HG02938 (cell line): ENCODE measurements around the gene BTBD9.

Experiments
- ATAC-seq: cut with Tn5 transposase; IDR thresholded peaks from one replicate; pipeline ENCODE4 v1.9.1; 2021; ENCODE audit warnings: mild to moderate bottlenecking, moderate library complexity; ENCODE audit not compliant: unreplicated experiment

The BTBD9 gene

DNA sequence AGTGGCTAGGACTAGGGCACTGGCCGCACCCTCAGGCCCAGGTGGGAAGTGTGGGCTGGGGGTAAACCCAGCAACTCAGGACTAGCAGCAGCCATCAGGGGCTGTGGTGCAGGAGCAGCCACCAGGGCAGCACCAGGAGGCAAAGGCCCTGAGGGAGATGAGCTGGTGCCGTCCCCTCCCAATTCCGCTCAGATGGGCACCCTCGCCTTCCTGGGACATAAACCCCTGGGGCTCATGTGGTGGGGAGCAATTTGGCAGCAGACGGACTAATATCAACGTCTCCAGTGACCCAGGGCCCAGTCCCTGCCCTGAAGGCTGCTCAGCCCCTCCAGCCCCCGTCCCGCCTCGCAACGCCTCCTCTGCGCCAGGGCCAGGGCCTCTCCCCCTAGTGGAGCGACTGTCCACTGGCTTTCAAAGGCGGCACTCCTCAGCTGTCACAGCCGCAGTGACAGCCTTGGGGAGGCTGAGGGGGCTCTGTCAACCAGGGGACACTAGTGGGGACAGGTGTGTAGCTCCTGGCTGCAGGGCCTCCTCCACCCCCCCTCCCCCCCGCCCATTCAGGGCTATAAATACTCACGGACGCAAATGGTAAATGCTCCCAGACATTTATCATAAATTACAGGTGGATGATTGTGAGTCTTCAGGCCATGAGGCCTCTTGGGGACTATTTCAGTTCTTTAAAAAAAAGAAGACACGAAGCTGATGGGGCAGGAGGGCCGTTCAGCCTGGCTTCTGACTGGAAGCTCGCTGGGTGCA is 470.3 kb downstream of the BTBD9 start:
- no peak for ATAC-seq

DNA sequence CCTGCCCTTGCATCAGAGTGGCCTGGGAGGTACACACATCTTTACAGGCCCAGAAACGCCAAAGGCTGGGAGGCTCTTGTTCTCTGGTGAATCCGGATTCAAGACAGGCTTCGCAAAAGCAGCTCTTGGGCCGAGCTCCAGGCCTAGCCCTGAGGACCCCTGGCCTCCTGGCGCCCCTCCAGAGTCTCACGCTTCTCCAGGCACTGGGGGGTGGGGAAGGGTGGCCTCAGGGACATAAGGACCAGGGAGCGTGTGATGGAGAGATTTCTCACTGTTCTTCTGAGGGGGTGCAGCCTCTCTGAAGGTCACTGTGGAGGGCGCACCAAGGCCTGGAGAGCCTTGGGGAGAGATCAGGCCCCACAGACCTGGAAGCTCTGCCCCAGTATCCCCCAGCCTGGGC is 471.0 kb downstream of the BTBD9 start:
- no peak for ATAC-seq

DNA sequence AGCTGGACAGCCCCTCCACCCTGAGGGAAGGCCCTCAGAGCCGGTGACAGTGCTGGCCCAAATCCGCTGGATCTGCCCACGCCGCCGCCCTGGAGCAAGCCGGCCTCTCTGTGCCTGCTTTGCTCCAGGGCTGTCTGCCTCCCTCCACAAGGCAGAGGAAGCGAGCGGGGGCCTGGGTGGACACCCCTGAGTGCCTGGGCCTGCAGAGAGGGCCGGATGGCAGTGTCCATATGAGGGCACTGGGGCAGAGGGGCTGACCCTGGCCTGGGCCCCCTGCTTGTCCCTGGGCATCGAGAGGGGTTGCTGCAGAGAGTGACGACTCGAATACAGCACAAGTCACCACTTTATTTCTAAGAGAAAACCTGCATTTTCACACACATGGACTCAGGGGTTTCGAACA is 471.6 kb downstream of the BTBD9 start:
- ATAC-seq: no peak

DNA sequence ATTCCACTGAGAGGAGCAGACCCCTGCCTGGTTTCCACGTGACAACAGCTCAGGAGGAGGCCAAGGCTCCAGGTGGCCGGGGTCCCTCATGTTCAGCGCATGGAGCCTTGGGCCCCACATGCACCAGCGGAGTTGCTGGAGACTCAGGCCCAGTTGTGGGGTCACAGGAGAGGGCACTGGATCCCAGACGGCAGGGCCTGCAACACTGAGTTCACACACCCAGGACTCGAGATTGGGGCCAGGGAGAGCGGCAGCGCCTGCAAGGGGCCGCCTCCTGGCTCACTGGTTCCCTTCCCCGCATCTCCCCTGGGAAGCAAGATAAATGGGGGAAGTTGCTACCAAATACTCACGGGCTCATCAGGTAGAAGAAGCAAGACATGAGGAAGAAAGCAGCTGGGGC is 472.1 kb downstream of the BTBD9 start:
- no peak for ATAC-seq

DNA sequence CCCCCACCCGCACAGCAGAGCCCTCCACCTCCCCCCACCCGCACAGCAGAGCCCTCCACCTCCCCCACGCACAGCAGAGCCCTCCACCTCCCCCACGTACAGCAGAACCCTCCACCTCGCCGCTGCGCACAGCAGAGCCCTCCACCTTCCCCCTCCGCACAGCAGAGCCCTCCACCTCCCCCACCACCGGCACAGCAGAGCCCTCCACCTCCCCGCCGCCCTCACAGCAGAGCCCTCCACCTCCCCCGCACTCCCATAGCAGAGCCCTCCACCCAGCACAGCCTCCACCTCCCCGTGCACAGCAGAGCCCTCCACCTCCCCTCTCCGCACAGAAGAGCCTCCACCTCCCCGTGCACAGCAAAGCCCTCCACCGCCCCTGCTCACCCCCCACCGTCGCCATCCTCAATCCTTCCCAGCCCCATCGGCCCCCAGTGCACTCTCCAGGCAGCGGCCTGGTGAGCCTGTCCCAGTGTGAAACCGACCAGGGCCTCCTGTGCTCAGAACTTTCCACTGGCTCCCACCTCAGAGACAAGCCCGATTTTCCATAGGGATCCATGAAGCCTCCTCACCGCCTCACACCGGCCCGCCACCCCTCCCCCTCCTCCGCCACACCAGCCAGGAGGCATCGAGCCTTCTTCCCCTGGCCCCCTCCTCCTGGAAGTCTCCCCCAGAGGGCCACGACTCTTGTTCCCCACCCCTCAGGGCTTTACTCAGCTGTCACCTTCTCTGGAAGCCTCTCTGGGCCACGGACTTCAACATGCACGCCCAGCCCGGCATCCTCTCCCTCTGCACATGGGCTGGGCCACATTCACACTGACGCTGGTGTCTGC is 473.1 kb downstream of the BTBD9 start:
- ATAC-seq: no peak

DNA sequence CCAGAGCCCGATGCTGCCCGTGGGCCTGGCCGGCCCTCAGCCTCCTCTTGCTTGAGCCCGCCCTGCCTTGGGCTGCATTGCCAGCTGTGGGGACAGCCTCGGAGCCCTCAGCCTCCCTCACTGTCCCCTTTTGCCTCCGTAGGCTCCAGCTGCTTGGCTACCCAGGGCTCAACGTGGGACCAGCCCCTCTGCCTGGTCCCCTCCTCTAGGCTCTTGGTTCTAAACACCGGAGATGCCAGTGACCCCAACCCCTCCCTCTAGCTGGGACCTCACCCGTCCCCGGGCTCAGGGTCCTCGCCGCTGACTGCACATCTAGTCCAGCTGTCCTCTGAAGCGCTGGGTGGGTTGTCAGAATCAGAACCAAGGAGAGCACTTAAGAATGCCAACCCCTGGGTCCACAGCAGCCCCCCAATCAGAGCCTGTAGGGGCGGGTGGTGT is 475.0 kb downstream of the BTBD9 start:
- no peak for ATAC-seq

DNA sequence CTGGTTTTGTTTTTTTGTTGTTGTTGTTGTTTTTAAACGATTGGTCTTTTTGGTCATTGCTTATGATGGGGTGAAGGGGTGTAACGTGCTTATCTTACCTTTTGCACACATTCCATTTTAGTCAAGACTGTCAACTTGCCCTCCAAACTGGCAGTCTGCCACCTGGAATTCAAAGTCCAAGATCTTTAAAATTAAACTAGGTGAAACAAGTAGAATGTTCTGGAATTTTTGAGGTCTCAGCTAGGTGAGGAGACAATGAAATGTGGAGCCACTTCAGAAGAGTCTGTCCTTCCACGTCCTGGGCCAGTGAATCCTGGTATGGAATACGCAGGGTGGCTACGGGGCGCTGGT is 475.6 kb downstream of the BTBD9 start:
- ATAC-seq: no peak

DNA sequence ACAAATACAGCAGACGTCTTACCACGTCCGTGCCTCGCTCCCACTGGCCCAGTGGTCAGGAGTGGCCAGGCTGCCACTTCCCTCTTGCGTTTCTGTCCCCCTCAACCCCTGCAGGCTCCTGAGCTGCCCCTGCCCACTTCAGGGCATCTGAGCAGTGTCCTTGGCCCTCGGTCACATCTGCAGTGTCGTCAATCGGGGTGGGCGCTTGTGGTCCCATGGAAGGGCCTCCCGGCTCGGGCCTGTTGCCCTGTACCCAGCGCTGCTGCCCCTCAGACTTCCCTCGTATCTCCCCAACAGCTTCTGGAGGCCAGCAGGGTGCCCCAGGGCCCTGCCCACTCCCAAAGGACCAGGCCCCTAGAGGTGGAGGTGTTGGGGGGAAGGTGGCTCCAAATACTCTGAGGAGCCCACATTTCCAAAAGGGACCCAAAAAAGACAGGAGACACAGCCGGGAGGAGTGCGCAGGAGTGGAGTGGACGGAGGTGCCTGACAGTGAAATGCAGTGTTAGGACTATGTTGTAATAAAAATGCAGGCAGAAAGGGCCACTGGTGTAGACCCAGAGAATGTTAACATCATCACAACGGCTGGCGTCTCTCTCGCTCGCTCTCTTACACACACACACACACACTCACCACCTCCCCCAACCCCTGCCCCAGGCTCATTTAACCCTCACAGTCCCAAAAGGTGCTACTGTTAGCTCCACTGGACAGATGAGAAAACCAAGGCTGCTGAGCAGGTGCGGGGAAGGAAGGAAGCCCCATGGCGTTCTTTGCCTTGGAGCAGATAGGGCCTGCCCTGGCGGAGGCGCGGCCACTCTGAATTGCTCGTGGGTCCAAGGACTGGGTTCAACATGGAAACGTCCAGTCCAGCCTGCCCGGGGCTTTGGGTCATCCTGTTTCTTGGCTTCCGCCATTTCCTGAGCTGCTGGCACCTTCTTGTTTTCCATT is 476.3 kb downstream of the BTBD9 start:
- ATAC-seq: no peak

DNA sequence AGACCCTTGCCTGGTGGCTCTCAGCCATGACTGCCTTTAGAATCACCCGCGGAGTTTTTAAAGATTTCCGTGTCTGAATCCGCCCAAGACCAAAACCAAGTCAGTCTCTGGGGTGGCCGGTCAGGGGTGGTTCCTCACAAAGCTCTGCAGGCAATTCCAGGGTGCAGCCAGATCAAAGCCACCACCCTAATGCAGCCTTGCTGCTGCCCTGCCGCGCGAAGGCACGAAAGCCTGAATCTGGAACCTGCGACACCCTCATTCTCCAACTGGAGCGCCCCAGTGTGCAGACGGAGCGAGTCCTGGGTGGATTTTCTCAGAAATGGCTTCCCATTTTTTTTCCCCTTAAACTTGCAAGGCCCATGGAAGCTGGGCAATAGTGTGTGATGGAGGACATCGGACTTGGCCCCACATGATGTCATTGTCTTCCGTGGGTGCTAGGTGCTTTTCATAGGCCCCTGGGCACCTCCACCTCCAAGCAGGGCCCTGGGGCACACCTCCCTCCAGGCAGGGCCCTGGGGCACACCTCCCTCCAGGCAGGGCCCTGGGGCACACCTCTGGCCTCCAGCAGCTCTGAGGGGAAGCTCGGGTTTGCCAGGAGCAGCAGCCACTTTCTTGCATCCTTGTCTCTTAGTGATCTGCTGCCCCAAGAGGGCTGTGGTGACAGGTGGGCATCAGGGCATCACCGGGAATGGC is 477.1 kb downstream of the BTBD9 start:
- ATAC-seq: no peak

DNA sequence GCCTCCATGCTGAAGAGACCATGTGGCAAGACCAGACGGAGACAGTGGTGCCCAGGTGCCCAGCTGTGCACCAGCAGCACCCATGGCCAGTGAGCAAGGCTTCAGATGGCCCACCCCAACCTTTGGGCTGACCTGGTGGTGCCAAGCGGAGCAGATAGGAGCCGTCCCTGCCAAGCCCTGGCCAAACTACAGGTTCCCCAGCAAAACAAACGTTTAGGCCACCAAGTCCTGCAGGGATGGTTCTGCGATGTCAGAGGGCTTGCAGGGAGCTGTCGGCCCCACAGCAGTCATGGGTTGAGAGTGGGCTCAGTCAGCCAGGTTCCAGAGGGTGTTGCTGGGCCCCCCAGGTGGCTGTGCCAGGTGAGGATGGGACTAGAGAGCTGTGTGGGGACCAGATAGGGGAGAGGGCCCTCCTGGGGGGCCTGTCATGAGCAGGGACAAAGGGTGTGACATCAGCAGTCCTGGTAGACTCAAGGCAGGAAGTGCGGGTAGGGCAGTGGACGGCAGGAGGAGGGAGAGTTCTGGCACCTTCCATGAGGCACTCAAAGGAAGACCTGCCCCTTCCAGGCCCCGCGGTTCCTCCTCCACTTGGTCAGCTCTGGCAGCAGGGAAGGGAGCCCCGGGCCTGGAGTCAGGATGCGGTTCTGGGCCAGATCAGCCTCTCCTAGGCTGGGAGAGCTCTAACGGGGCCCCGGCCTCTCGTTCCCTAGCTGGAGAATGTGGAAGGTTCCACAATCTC is 477.8 kb downstream of the BTBD9 start:
- ATAC-seq: no peak

DNA sequence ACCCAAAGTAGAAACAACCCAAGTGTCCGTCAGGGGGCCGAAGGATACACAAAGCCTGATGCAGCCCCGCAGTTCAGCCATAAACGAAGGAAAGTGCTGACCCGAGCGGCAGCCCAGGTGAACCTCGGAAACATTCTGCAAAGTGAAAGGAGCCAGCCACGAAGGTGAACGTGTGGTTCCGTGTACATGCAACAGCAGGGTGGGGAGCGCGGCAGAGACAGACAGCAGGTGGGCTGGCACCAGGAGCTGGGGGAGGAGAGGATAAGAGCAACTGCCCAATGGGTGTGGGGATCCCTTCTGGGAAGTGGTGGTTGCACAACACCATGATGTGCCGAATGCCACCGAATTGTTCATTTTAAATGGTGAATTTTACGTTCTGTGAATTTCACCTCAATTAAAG is 478.4 kb downstream of the BTBD9 start:
- no peak for ATAC-seq

DNA sequence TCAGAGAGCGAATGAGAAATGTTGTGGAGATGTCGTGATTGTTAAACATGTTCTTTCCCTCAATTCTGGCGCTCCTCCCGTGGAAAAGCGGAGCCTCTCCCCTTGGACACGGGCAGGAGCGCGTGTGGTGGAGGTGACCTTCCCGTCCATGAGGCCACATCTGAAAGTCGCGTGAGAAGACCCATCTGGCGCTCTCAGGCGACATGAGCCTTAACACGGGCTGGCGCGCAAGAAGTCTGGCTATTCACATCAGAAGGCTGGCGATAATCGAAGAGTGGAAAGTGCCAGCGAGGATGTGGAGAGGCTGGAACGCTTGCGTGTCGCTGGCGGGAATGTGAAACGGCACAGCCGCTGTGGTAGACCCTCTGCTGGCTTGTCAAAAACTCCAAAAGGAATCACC is 478.9 kb downstream of the BTBD9 start:
- no peak for ATAC-seq

DNA sequence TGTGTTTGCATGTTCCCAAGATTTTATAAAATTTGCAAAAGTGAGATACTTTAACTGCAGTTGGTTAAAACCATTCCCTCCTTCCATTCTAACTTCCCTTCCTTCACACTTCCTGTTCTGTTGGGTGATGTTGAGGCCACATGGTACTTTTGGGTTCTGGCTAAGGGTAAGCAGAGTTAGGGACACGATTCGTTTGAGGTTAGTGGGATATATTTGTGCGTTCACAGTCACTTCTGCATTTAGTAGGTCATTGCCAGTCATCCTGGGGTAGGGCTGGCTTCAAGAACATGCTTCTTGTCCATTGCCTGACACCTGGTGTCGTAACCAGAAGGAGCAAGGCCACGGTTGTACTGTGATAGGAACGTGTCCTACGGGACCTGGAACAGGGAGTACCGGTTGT is 480.1 kb downstream of the BTBD9 start:
- no peak for ATAC-seq

DNA sequence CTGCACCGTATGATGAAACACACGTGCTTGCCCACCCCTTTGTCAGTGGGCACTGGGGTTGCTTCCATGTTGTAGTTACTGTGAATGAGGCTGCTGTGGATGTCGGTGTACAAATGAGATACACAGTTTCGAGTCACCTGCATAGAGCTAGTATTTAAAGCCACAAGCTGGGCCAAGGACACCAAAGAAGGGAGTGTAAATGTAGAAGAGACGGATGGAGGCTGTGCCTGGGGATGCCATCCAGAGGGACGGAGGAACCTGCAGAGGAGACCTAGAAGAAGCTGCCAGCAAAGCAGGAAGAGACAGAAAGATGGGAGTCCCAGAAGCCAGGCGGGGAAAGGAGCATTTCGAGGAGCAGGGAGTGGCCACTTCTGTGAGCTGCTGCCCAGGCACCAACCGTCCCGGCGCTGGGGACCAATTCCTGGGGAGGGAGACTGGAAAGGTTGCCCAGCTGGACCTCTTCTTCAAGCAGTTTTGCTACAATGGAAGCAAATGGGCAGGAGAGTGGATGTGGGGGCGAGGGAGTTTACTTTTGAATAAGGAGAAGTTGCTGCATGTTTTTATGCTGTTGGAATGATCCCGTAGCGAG is 480.9 kb downstream of the BTBD9 start:
- ATAC-seq: no peak

DNA sequence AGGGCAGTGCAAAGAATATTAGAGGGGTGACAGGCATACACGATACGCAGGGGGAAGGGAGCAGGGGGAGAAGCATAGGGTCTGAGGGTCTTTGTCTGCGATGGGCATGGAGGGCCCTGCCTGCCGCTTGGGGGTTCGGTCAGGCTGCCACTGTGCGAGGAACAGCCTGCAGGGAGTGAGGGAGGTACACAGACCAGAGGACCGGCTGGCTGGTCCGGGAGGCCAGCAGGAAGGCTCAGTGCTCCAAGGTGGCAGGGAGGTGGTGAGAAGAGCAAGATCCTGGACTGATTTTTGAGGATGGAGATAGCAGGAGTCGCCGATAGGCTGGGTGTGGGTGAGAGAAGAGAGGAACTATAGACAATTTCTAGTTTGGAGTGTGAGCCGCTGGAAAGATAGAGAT is 481.8 kb downstream of the BTBD9 start:
- no peak for ATAC-seq

DNA sequence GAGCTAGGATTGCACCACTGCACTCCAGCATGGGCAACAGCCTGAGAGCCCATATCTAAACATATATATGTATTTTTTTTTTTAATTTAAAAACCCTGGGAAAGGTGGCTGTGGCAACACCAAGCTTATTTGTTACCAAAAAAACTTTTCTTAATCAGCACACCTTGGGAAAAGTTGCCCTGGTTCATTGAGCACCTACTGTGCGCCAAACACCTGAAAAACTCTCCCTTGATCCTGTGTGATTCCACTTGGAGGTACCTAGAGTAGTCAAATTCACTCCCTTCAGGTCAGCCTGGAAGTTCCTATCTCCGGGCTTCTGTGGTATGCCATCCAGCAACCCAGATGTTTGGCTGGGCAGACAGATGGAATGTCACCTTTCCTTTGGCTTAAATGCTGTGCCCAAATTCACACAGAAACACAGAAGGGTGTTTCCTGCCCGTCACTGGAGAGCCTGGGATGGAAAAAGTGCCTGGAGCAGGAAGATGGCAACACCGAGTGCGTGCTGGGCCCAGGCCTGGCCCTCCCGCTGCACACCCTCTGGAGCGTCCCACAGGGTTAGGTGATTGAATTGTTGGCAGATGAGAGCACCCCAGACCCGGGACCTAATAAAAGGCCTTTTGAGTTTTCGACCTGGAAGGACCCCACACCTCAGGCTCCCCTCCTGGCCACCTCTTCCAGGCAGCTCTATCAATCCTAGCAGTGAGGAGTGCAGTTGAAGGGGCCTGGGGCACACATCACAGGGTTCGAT is 482.7 kb downstream of the BTBD9 start:
- no peak for ATAC-seq

DNA sequence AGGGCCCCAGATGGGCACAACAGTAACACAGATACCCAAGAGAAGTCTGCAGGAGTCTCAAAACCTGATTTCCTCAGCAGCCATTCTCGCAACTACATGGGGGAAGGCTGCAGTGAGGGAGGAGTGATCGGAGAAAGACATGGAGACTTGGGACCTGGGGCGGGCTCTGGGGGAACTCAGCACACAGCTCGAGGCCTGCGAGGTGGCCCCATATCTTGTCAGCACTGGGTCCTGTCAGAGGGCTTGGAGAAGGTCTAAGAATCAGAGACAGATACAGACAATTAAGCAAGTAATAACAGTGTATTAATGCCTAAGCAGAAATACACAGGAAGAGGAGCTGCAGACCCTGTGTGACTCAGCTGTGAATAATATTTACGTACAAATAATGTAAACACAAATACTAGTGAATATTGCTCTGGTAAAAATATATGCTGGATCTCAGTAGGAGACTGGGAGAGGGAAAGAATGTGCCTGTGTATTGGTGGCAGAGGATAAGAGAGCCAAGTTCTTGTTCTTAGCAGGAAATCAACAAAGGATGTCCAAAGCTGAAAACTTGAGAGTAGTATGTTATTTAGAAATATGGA is 484.0 kb downstream of the BTBD9 start:
- no peak for ATAC-seq

DNA sequence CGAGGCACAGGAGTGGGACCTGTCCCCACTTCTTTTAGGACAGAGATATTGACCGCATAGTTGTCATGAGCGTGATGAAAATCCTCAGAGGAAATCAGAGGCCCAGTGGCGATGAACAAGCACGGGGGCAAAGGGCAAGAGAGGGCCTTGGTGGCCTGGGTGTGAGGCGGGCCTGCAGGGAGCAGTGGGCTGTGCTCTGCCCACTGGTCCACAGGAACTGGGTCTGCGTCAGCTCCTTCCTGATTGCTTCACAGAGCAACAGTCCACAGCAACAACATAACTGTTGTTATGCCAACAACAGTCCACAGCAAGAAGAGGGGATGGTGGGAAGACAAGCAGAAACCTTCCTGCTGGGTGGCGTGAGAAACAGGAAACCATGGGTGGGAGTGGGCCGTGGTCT is 484.6 kb downstream of the BTBD9 start:
- ATAC-seq: no peak

DNA sequence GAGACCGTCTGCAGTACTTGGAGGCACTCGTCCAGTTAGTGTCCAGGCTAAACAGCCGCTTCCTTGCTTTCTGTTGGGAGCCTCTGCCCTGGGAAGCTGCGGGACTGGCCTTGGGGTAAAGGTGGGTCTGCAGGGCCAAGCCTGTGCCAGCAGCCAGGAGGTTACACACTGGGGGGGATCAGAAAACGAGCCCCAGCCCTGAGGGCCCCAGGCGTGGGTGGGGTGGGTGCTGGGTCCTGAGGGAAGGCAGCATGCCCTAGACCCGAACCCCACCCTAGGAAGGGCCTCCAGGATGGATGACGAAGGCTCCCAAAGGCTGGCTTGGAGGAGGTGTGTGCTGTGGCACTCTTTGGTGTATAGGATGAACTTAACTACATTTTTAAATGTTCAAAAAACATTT is 485.0 kb downstream of the BTBD9 start:
- ATAC-seq: no peak
